Right kidney (tissue), 9 donors: ENCODE data around the gene STAT5B.
A peak's percentile ranks its signal among the peaks of the same experiment; 100 is the strongest.
"Not testable (repeated sequence)": the region's sequence is repeated elsewhere in the genome, so short reads cannot be mapped to it uniquely, and the experiment has no call there.

Experiments used
- DNase-seq: peaks from one replicate; pipeline ENCODE4 v3.0.0-alpha.2; 2016
- long read RNA-seq, 8 donors: transcript quantifications; one replicate each; lab custom pipeline, GENCODE V29; 2026

Gene STAT5B
- long read RNA-seq, donor 1, full-length matches to known transcripts, result 6 of 6 reads
- long read RNA-seq, donor 1, partial matches to known transcripts, result 0 of 6 reads
- long read RNA-seq, donor 1, other reads (novel, unspliced or antisense), result 0 of 6 reads
- long read RNA-seq, donor 2, full-length matches to known transcripts, result 2 of 14 reads
- long read RNA-seq, donor 2, partial matches to known transcripts, result 12 of 14 reads
- long read RNA-seq, donor 2, other reads (novel, unspliced or antisense), result 0 of 14 reads
- long read RNA-seq, donor 3, full-length matches to known transcripts, result 4 of 4 reads
- long read RNA-seq, donor 3, partial matches to known transcripts, result 0 of 4 reads
- long read RNA-seq, donor 3, other reads (novel, unspliced or antisense), result 0 of 4 reads
- long read RNA-seq, donor 4, full-length matches to known transcripts, result 7 of 7 reads
- long read RNA-seq, donor 4, partial matches to known transcripts, result 0 of 7 reads
- long read RNA-seq, donor 4, other reads (novel, unspliced or antisense), result 0 of 7 reads
- long read RNA-seq, donor 5, full-length matches to known transcripts, result 4 of 36 reads
- long read RNA-seq, donor 5, partial matches to known transcripts, result 32 of 36 reads
- long read RNA-seq, donor 5, other reads (novel, unspliced or antisense), result 0 of 36 reads
- long read RNA-seq, donor 6, full-length matches to known transcripts, result 9 of 9 reads
- long read RNA-seq, donor 6, partial matches to known transcripts, result 0 of 9 reads
- long read RNA-seq, donor 6, other reads (novel, unspliced or antisense), result 0 of 9 reads
- long read RNA-seq, donor 7, result 0 reads
- long read RNA-seq, donor 8, full-length matches to known transcripts, result 4 of 4 reads
- long read RNA-seq, donor 8, partial matches to known transcripts, result 0 of 4 reads
- long read RNA-seq, donor 8, other reads (novel, unspliced or antisense), result 0 of 4 reads

GRCh38 chr17:42276359-42276608 is at the start of gene STAT5B:
Gene STAT5B (minus strand): TSS chr17:42276391. CDS start chr17:42232127, 44,264 bp downstream.
- no peak for DNase-seq

GRCh38 chr17:42325026-42325425 is 48.8 kb upstream of the STAT5B start:
- DNase-seq, result no peak

GRCh38 chr17:42323268-42323773 is 47.1 kb upstream of the STAT5B start:
- DNase-seq, result no peak

GRCh38 chr17:42322382-42323267 is 46.4 kb upstream of the STAT5B start:
- peak; percentile 67 for DNase-seq

- no peak for DNase-seq
Measured at GRCh38 chr17:42321555-42321954, 45.4 kb upstream of the STAT5B start.

GRCh38 chr17:42317967-42318366 is 41.8 kb upstream of the STAT5B start:
- DNase-seq, result not testable (repeated sequence)

GRCh38 chr17:42317266-42317845 is 41.2 kb upstream of the STAT5B start:
- DNase-seq, result no peak

GRCh38 chr17:42316755-42317154 is 40.6 kb upstream of the STAT5B start:
- no peak for DNase-seq

GRCh38 chr17:42315402-42316156 is 39.4 kb upstream of the STAT5B start:
- no peak for DNase-seq

GRCh38 chr17:42313773-42314566 is 37.8 kb upstream of the STAT5B start:
- DNase-seq, result no peak

GRCh38 chr17:42313389-42313772 is 37.2 kb upstream of the STAT5B start:
- no peak for DNase-seq

GRCh38 chr17:42312285-42313130 is 36.3 kb upstream of the STAT5B start:
- peak; percentile 83 for DNase-seq

- peak; percentile 69 for DNase-seq
Measured at GRCh38 chr17:42312035-42312284, 35.8 kb upstream of the STAT5B start.

GRCh38 chr17:42311240-42312034 is 35.2 kb upstream of the STAT5B start:
- peak; percentile 71 for DNase-seq

GRCh38 chr17:42310787-42311215 is 34.6 kb upstream of the STAT5B start:
- DNase-seq, result peak; percentile 40

GRCh38 chr17:42309986-42310786 is 34.0 kb upstream of the STAT5B start:
- DNase-seq, result no peak

- DNase-seq, result no peak
Measured at GRCh38 chr17:42309142-42309541, 33.0 kb upstream of the STAT5B start.

GRCh38 chr17:42308446-42308845 is 32.3 kb upstream of the STAT5B start:
- no peak for DNase-seq
